HG03045 (cell line): Measurements from ENCODE around the gene RILPL2.
"Not testable (repeated sequence)": the region's sequence is repeated elsewhere in the genome, so short reads cannot be mapped to it uniquely, and the experiment has no call there.

Experiments used
- ATAC-seq: cut with Tn5 transposase; IDR thresholded peaks from one replicate; pipeline ENCODE4 v1.9.1; 2021; ENCODE audit warnings: mild to moderate bottlenecking, moderate library complexity; ENCODE audit not compliant: unreplicated experiment

Gene RILPL2

GRCh38 chr12:123450636-123451035, 14.2 kb upstream of the RILPL2 start:
- ATAC-seq: no peak

GRCh38 chr12:123449856-123450255, 13.4 kb upstream of the RILPL2 start:
- ATAC-seq: no peak

GRCh38 chr12:123449249-123449733, 12.8 kb upstream of the RILPL2 start:
- no peak for ATAC-seq

- ATAC-seq: no peak
These were observed 9.8 kb upstream of the RILPL2 start for GRCh38 chr12:123446333-123446713.

- ATAC-seq: no peak
These were observed 9.2 kb upstream of the RILPL2 start for GRCh38 chr12:123445388-123446332.

GRCh38 chr12:123444092-123445026, 7.9 kb upstream of the RILPL2 start:
- ATAC-seq: no peak

GRCh38 chr12:123442774-123443173, 6.3 kb upstream of the RILPL2 start:
- ATAC-seq: no peak

- peak; percentile 30 for ATAC-seq
These were observed 5.2 kb upstream of the RILPL2 start for GRCh38 chr12:123441523-123442164.

GRCh38 chr12:123435636-123436016, 858 bp downstream of the RILPL2 start:
- no peak for ATAC-seq

GRCh38 chr12:123433615-123434014, 2.9 kb downstream of the RILPL2 start:
- ATAC-seq: no peak

- ATAC-seq: not testable (repeated sequence)
These were observed 4.3 kb downstream of the RILPL2 start for GRCh38 chr12:123431951-123432817.

- not testable (repeated sequence) for ATAC-seq
These were observed 7.4 kb downstream of the RILPL2 start for GRCh38 chr12:123429101-123429500.

- ATAC-seq: no peak
These were observed 7.9 kb downstream of the RILPL2 start for GRCh38 chr12:123428591-123428990.

- ATAC-seq: peak; percentile 91
These were observed 9.3 kb downstream of the RILPL2 start for GRCh38 chr12:123427036-123427769.

- ATAC-seq: no peak
These were observed 15.2 kb downstream of the RILPL2 start for GRCh38 chr12:123421314-123421713.

- ATAC-seq: no peak
These were observed 26.5 kb downstream of the RILPL2 start for GRCh38 chr12:123410041-123410412.

- ATAC-seq: not testable (repeated sequence)
These were observed 27.0 kb downstream of the RILPL2 start for GRCh38 chr12:123409284-123410040.

- ATAC-seq: not testable (repeated sequence)
These were observed 27.9 kb downstream of the RILPL2 start for GRCh38 chr12:123408619-123409018.

GRCh38 chr12:123407934-123408333, 28.6 kb downstream of the RILPL2 start:
- ATAC-seq: not testable (repeated sequence)
